IPS-NIHi7 (cell line): ENCODE measurements around the gene PPP1R14C.
"Not testable (repeated sequence)": the region's sequence is repeated elsewhere in the genome, so short reads cannot be mapped to it uniquely, and the experiment has no call there.

Source experiments
- DNase-seq: peaks from one replicate; pipeline ENCODE4 v3.0.0; 2012; ENCODE audit warnings: mixed read lengths; ENCODE audit errors: extremely low spot score

The PPP1R14C gene

DNA sequence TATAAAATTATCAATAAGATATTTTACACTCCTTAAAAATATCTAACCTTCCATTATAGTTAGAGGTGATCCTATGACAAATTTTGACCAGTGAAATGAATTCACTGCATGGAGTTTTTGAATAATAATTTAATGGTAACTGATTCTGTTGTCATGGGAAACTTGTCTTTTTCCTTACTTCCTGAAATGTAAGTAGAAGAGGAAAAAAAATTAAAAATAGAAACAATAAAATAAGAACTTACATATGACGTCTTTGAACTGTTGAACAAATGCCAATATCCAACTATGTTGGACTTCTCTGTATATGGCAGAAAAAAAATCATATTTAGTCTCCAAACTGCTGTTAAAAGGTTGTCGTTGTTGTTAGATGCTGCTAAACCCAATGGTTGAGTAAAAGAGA lies 26.3 kb downstream of the PPP1R14C start:
- no peak for DNase-seq

DNA sequence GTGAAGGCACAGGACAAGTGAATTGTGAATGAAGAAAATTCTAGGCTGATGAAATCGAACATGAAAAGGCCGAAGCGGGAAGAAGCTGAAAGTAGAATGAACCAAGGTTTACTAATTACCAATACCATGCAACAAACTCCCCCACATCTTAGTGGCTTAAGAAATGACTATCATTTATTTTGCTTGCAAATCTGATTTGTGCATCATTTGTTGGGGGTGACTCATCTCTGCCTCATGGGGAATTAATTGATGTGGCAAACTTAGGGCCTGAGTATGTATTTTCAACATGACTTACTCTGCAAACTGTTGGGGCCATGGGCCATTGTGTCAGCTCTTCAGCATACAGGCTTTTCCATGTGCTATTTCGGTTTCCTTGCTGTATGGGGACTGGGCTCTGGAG lies 26.8 kb downstream of the PPP1R14C start:
- no peak for DNase-seq

DNA sequence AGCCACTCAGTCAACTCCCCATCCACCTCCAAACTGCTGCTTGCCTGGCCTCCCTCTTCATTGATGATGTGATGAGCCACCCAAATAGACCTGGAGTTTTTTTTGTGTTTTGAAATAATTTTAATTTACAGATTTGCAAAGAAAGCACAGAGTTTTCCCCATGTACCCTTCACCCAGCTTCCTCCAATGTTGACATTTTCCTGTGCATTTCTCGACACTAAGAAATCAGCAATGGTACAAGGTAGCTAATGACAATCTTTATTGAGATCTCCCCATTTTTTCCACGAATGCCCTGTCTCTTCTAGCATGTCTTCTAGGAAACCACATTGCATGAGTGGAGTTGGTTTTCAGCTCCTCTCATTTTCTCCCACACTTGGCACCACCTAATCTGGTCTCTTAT lies 30.1 kb downstream of the PPP1R14C start:
- no peak for DNase-seq

DNA sequence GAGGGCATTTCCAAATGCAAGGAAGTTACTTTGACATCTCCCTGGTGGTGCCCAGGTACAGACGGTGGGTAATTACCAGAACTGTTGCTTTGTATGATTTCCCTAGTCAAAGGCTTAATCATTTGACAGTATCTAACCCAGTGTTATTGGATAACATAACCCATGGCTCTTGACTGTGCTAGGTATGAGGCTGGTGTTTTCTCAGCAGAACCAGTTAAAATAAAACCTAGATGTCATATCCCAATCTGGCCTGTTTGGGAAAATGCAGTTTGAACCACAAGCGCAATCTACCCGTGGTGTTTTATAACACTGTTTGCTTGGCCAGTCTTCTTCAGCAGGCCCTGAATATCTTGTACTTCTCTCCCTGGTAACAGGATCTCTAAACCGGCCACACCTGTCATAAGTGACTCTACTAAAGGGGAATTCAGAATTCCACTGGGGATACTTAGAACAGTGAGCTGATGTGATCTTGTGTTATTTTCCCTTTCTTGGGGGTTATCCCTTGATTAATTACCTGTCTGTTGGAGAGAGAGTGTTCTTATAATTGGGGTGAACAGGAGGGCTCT lies 32.8 kb downstream of the PPP1R14C start:
- no peak for DNase-seq

DNA sequence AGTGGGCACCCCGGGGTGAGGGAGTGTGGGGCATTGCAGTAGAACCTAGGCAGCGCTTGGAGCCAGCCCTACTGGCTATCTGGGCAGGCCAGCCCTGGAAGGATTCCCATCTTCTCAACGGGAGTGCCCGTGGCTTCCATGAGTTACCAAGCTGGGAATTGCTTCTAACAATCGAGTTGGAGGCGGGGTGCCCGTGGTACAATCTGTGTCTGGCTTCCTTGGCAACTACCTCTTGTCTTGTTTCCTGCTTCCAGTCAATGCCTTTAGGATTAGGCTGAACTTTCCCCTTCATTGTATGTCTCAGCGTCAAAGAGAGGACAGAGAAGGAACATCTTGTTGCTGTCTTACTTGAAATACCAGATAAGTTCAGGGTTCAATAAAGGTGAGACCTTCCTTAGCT lies 33.3 kb downstream of the PPP1R14C start:
- DNase-seq: no peak

DNA sequence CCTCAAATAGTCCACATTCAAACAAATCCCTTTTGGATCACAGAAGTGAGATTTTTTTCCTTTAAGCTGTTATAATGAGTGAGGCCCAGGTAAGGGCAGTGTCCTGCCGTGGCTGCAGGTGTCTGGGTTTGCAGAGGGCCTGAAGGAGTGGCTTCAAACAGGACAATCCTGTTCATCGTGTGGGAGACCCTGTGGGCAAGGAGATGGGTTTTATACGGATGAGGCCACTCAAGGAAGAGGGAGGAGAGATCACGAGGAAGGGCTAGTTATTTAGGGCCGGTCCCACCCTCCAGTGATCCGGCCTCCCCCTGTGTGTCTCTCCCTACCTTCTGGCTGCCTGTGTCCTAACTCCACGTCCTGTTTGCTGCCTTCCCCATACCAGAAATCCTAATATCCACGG lies 33.8 kb downstream of the PPP1R14C start:
- no peak for DNase-seq

DNA sequence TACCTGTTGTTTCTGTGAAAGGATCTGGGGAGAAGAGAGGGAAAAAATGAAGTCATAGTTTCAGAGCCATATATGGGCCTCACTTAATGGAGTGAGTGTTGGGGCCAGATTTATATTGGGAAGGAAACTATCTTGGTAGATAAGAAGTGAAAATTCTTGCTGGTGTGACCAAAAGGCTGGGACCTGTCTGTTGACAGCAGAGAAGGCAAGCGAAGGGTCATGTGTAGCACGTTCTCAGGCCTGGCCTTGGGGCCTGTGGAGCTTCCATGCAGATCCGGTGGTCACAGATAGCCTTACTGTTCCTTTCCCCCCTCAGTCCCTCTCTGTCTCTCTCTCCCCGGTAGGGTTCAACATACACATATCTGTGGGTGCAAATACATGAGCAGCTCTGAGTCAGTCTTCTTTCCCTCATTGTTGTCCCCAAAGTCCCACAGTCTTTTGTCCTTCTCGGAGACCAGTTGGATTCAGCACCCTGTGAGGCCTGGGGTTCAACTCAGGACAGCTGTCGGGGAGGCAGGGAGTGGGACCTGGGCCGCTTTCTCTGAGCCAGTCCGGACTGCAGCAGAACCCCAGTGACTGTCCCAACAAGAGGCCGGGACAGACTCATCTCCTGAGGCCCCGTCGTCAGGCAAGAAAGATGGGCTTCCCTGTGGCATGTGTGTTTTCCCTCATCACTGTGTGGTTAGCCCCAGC lies 34.6 kb downstream of the PPP1R14C start:
- no peak for DNase-seq

DNA sequence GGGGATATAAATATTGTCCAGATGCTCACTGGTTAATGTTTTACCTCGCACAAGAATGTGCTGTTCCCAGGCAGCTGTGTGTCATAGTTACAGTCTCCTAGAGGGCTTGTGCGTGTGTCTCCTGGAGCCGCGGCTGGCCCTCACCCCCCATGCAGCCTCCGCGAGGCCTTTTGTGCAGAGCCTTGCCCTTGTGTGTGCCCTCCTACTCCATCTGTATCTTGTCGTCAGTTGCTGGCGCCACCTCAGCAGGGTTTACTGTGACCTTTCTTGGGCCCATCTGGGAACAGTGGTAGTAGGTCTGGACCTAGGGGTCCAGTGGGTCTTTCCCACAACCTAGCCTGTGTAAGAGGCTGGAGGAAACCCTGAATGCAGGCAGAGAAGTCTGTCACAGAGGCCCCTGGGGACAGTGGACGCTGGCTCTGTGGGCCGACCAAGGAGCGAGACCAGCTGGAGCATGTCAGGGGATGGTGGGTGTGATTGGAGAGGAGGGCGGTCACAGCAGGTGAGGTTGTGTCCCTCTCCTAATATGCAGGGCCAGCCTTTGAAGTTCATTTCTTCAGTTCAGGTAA lies 35.2 kb downstream of the PPP1R14C start:
- DNase-seq: no peak

DNA sequence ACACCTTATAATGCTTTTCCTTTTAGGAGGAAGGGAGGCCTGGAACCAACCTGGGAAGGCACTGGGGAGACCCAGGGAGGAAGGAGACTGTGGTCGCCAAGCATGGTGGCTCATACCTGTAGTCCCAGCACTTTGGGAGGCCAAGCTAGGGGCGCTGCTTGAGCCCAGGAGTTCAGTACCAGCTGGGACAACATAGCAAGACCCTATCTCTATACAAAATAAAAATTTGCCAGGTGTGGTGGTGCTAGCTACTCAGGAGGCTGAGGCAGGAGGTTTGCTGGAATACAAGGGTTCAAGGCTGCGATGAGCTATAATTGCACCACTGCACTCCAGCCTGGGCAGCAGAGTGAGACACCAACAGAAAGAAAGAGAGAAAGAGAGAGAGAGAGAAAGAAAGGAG lies 36.2 kb downstream of the PPP1R14C start:
- no peak for DNase-seq

DNA sequence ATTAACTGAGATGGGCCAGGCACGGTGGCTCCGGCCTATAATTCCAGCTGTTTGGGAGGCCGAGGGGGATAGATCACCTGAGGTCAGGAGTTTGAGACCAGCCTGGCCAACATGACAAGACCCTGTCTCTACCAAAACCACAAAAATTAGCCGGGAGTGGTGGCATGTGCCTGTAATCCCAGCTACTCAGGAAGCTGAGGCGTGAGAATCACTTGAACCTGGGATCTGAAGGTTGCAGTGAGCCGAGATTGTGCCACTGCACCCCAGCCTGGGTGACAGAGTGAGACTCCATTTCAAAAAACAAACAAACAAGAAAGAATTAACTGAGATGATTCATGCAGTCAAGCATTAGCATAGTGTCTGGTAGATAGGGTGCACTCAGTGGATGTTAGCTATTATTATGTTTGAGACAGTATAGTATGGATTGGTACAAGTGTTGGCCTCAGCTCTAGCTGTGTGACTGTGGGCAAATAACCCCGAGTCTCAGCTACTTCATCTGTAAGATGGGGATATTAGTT lies 37.1 kb downstream of the PPP1R14C start:
- DNase-seq: not testable (repeated sequence)

DNA sequence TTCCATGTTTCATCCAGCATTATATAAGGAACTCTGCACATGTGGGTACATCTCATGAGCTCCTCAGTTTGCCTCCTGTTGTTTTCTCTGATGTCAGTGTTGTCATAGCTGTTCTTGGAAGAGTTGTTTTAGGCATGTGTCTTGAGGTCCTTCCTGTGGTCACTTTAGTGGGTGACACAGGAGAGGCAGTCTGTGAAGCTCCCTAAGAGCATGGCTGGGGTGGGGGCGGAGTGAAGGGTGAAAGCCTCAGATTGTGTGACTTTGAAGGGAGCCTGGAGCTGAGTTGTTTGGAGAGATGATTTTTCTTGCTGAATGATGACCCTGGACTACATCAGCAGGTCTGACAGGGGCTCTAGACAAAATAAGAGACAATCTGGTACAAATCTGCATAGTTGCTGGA lies 37.7 kb downstream of the PPP1R14C start:
- no peak for DNase-seq

DNA sequence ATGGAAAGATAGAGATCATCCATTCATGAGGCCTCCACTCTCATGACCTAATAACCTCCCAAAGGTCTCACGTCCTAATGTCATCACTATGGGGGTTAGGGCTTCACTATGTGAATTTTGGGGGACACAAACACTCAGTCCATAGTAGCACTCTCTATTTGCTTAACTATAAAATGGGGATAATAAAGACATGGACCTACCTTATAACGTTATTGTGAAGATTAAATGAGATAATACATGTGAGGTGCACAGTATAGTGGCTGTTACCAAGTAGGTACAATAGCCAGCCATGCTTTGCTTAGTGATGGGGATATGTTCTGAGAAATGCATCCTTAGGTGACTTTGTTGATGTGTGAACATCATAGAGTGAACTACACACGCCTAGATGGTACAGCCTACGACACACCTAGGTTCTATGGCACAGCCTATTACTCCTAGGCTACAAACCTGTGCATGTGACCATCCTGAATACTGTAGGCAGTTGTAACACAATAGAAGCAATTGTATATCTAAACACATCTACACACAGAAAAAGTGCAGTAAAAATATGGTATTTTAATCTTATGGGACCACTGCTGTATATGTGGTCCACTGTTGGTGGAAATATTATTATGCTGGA lies 39.7 kb downstream of the PPP1R14C start:
- DNase-seq: no peak

DNA sequence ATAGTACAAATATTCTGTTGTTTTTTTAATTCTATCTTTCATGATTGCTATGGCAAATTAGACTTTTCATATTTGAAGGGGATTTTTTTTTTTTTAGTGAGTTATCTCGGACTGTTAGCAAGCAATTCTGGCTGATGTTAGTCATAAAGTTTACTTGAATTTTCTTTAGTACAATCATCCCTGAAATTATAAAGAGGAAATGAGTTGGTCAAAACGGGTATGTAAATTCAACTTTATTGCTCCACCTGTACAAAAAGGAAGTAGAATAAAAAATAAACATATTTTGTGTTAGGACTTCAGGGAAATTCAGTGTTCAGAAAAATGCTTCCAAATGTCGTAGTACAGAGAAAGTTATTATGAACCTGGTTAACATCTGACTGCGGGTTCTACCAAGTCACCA lies 40.3 kb downstream of the PPP1R14C start:
- DNase-seq: no peak

DNA sequence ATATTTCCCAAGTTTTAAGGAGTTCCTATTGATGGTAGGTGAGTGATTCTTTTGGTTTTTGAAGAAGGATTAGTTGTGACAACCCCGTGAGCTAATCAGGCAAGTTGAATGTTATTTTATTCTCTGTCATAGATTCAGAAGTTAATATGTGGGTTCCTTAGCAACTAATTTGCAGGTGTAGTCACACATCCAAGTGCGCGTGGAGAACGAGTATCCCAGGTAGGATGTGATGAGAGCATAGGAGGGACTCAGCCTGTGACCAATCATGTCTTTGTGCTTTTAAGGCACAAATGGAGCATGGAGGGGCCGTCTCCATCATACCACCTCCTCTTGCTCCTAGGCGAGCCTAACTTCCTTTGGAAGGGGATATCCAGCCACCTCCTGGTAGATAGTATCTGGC lies 41.1 kb downstream of the PPP1R14C start:
- DNase-seq: no peak

DNA sequence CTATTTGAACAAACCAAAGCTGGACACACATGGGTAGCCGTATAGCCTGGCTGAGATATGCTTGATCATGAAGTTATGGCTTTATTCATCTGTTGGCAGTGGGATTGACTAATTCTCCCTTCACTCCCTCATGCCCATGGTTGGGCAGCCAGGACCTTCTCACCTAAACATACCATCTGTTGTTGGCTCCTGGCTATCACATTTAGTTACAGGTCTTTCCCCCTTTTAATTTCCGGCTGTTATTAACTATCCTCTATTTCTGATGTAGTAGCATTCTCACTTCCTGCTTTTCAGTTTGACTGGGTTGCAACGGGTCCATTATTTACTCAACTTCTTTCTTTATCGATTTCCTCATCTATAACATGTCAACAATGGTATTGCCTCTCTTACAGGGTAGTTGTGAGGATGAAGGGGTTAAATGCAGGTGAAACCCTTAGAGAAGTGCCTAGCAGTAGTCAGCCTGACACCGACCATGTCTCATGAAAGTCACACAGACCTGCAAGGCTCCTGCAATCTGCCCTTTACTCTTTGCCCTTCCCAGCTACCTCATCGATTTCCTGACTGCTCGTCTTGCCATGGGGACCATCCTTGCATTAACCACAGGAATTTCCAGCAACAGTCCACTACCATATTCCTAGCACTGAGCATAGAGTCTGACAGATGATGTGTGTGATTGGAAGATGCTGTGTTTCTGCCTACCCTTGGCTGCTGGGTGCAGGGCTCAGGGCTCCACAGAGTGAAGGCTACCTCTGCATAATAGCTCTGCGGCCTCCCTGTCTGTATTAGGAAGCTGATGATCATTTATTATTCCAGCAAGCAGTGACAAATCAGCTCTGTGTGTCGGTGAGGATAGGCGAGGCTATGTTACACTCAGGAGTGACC lies 42.2 kb downstream of the PPP1R14C start:
- no peak for DNase-seq

DNA sequence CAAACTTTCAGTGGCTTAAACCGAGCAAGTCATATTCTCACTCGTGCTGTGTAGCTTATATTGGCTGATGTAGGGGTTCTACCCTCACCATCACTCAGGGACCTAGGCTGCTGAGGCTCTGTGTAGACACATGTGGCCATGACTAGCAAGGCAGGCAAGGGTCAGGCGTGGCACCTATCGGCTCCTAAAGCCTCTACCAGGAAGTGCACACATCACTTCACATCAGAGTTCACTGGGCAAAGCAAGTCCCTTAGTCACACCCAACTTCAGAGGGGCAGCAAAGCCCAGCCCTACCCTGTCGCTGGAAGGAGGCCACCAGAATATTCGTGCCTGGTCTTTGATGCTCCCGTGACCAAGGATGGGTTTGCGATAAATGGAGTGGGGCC lies 42.9 kb downstream of the PPP1R14C start:
- DNase-seq: no peak

DNA sequence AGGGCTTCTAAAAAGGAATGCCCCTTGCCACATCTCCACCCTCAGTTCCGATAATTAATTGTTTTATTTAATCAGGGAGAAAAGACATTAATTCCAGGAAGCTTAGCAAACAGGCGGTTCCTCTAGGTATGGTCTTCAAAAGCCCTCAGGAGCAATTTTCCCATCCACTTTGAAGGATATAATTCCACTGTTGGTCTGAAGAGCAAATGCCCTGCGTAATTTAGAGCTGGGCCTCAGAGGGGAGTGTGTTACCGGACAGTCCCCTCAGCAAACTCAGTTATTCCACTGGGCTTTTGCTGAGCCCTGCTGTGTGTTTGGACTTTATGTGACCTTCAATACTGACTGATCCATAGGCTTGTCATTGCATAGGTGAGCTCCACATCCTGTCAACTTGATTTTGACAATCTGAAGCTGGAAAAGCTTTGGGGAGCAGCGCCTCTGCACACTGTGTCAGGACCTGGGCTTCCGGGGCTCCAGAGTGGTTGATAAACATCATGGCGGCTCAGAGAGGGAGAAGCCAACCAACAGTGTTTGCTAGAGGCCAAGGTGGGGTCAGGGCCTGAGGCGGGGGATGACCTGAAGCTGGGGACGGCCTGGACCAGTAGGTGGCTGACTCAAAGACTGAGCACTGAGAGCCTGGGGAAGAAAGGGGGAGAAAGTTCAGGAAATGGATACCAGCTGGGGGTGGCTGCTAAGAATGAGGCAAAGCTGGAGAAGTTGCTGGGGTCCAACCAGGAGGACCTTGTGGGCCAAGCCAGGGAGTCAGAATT lies 43.5 kb downstream of the PPP1R14C start:
- no peak for DNase-seq

DNA sequence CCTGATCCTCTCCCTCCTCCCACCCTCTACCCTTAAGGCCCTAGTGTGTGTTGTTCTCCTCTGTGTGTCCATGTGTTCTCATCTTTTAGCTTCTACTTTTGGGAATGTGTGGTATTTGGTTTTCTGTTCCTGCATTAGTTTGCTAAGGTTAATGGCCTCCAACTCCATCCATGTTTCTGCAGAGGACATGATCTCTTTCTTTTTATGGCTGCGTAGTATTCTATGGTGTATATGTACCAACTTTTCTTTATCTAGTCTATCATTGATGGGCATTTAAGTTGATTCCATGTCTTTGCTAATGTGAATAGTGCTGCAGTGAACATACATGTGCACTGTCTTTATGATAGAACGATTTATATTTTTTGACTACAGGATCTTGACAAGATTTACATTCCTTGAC lies 44.6 kb downstream of the PPP1R14C start:
- DNase-seq: not testable (repeated sequence)

DNA sequence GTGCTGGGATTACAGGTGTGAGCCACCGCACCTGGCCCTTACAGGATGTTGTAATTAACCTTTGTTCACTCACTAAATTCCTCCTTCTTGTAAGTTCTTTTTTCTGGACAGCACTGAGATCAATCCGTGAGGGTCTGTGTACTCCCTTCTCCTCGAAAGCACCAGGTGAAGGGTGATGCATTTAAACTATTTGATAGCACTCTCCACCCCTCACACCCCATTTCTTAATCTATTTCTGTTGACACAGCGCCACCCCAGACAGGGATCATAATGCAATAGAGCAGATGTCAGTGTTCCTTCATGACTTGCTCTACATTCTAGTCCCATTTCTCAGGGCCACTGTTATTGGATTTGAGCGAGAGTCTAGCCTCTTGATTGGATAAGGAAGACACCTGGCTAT lies 46.3 kb downstream of the PPP1R14C start:
- DNase-seq: no peak

DNA sequence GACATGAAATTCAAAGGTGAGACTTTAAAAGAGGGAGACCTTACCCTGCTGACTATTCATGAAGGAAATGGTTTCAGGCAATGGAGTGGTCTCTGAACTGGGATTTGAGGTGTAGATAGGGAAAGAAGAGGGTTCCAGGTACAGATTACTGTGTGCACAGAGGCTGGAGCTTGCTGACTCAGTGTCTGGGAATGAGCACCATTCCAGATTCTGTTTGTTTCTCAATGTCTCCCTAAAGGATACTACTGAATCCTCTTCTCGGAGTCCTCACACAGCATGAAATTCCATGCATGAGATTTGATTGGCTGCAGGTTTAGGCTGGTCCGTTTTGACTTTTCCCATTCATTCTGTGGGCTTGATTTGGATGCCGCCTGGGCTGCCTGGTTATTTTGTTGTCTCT lies 49.0 kb downstream of the PPP1R14C start:
- DNase-seq: no peak

DNA sequence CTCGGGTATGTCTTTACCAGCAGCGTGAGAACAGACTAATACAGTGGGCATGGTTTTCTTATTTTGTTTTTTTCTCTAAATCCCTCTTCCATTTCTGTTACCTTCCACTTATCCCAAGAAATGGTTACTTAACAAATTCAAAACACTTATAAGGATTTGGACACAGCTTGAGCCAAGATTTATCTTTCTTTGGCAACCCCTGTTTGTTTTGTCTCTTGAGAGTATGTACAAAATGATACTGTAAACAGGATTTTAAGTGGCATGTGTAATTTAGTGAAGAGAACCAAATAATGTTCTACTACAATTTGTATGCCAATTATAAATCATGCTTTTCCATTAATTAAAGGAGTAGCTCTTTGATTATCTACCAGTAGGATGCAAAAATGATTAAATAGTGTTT lies 51.4 kb downstream of the PPP1R14C start:
- no peak for DNase-seq
